Activated CD4-positive, alpha-beta T cell treated with anti-CD3 and anti-CD28 coated beads, Interleukin-2, amount 50 U/mL, for 16 hours (primary cell): Measurements from ENCODE around the gene PLCG2.
A peak's percentile ranks its signal among the peaks of the same experiment; 100 is the strongest.
"Not testable (repeated sequence)": the region's sequence is repeated elsewhere in the genome, so short reads cannot be mapped to it uniquely, and the experiment has no call there.

Experiments used
- DNase-seq: peaks from one replicate; pipeline ENCODE4 v3.0.0-alpha.2; 2020

PLCG2 gene

GRCh38 chr16:82009789-82010188 is 230.7 kb downstream of the PLCG2 start:
- not testable (repeated sequence) for DNase-seq

- DNase-seq, result no peak
These were observed 231.6 kb downstream of the PLCG2 start for GRCh38 chr16:82010649-82011048.

GRCh38 chr16:82011199-82011641 is 232.1 kb downstream of the PLCG2 start, which contains the start of gene SDR42E1:
Gene SDR42E1 (minus strand): TSS chr16:82011470. CDS start chr16:82000858, 10,612 bp downstream.
- peak; percentile 50 for DNase-seq
